GM19035 (cell line): ENCODE data around the gene GATM.

Source experiments
- ATAC-seq: cut with Tn5 transposase; IDR thresholded peaks from one replicate; pipeline ENCODE4 v1.9.1; 2021; ENCODE audit not compliant: unreplicated experiment

Gene GATM

DNA sequence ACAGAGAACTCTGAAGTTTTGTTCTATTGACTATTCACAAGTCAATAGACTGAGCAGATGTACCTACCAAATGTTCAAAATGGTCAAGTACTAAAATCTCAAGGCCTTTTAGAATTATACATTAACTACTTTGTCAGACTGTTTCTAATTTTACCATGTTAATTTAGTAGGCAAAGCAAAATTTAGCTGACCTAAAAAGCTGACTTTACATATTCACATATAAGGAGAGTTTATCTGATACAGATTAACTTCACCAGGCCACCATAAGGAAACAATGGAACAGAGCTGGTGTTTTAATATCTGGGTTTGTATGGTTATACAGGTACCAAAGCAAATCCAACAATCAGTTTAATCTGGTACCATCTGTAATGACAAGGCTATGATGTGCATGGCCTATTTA is 15.9 kb downstream of the GATM start:
- ATAC-seq, result no peak

GRCh38 chr15:45361878-45362277 is 16.5 kb downstream of the GATM start:
- ATAC-seq, result no peak

GRCh38 chr15:45355860-45356259 is 22.5 kb downstream of the GATM start:
- no peak for ATAC-seq

DNA sequence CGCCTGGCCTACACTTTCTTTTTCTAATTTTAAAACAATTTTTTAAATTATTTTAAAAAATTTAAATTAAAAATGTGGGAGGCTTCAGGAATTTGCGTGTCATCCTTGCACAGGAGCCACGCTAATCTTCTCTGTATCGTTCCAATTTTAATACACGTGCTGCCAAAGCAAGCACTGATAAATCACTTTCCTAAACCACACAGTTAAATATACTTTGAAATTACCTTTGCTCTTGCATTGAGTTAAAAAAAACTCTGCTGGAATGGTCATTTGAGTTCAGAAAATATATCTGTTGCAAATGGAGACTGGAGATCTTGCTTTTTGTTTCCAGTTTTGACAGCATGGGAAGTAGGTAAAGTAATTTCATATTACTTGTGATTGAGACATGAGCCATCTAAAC is 23.6 kb downstream of the GATM start:
- ATAC-seq, result no peak

DNA sequence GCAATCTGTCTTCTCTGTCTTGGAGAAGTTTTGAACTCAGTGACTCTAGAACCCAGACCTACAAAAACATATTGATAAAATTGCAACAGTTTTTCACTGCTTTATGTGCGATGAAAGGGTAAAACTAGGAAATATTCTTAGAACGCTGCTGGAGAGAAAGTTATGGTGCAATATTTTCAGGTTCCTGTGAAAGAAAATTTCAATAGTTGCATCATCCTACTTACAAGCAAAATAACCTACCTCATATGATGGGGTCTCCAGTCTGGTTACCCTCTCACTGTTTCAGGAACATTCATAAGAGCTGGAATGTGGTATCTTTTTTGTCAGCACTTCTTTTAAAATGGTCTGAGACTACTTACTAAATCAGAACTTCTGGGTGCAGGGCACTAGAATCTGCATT is 27.1 kb downstream of the GATM start:
- no peak for ATAC-seq

DNA sequence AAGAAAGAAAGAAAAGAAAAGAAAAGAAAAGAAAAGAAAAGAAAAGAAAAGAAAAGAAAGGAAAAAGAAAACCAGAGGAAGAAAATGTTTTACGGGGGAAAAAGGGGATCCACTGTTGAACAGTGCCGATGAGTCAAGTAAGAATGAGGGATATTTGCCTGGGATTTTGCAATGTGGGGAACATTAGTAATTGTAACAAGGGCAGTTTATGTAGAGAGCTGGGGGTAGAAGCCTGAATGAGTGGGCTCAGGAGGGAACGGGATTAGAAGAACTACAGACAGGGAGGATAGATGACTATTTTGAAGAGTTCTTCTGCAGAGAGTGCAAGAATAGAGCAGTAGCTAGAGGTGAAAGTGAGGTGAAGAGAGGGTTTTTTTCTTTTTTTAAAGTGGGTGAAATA is 28.7 kb downstream of the GATM start:
- ATAC-seq, result no peak

DNA sequence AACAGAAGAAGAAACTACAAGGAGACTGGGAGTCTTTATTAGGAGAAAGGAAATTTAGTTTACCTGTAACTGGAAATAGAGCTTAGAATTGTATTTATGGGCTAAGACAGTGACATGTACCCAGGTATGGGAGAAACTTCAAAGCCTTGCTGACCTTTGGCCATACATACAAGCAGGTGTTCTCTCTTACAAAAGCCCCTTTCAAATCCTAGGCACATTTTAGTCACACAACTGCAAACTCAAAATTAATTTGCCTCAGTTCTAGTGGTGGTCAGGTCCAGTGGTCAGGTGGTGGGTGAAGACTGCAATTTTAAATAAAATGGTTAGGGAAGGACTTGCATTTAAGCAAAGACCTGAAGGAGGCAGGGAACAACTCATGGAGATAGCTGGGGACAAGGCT is 30.4 kb downstream of the GATM start:
- ATAC-seq, result no peak

DNA sequence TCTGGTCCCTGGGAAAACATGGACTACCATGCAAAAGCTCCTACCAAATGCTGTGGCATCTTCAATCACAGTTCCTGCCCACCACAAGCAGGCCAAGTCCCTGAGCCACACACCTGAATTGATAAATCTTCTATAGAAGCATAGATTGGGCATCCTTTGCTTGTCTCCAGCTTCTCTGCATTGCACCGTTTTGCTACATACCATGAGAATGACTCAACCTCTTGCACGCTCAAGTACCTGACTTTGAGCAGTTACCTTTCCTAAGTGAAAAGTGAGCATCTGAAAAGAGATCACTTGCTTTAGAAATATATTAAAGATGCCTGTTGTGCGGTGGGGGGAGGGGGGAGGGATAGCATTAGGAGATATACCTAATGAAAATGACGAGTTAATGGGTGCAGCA is 31.3 kb downstream of the GATM start:
- ATAC-seq, result no peak

GRCh38 chr15:45346381-45346780 is 32.0 kb downstream of the GATM start:
- ATAC-seq, result no peak

DNA sequence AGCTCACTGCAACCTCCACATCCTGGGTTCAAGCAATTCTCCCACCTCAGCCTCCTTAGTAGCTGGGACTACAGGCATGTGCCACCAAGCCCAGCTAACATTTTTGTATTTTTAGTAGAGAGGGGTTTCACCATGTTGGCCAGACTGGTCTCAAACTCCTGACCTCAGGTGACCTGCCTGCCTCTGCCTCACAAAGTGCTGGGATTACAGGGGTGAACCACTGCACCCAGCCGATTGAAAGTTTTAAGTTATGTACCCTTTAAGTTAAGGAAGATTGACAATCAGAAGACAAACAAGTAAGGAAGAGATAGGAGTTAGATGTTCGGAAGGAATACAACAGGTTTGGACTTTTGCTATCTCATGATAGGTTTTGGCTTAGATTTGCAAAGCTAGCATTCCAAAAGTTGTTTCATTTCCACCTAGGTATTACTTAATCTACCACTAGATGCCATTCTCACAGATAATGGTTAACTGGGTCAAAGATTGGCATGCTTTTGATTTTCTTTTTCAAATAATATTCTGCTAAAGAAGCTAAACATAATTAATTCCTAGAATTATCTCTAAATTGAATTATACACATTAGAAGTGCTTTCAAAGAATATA is 35.0 kb downstream of the GATM start:
- ATAC-seq, result no peak

- ATAC-seq, result no peak
Measured at GRCh38 chr15:45341790-45342189, 36.6 kb downstream of the GATM start.

- ATAC-seq, result no peak
Measured at GRCh38 chr15:45340429-45340828, 37.9 kb downstream of the GATM start.

- ATAC-seq, result no peak
Measured at GRCh38 chr15:45338417-45338816, 39.9 kb downstream of the GATM start.

- no peak for ATAC-seq
Measured at GRCh38 chr15:45337224-45337623, 41.1 kb downstream of the GATM start.

DNA sequence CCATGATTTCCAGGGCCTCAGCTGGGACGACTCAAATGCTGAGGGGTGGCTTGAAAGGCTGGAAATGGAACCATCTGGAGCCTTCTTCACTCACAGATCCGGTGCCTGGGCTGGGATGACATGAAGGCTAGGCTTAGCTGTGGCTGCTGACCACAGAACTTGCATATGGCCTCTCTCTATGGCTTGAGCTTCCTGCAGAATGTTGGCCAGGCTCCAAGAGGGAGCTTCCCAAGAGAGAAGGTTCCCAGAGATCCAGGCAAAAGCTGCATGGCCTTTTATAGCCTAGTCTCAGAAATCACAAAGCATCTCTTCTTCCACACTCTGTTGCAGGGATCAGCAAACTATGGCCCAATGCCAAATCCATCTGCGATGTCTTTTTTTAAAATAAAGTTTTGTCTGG is 44.8 kb downstream of the GATM start:
- no peak for ATAC-seq

GRCh38 chr15:45332694-45333093 is 45.6 kb downstream of the GATM start:
- ATAC-seq, result no peak

DNA sequence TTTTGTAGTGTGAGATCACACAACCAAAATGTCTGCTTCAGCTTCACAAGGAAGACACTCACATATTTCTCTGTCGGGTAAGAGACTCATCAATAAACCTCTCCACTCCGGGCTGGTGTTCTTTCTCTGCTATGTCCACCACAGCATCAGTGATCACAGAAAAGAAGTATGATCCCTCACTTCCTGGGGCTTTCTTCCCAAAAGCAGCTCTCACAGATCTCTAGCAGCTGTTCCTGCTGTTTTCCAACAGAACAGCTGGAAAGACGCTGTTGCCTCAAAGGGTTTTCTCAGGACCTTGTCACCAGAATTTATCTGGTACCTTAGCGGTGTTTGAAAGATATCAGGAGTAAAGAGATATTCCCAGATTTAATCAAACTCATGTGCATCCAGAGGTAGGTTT is 46.4 kb downstream of the GATM start:
- ATAC-seq, result no peak

- no peak for ATAC-seq
Measured at GRCh38 chr15:45328663-45329062, 49.7 kb downstream of the GATM start.

DNA sequence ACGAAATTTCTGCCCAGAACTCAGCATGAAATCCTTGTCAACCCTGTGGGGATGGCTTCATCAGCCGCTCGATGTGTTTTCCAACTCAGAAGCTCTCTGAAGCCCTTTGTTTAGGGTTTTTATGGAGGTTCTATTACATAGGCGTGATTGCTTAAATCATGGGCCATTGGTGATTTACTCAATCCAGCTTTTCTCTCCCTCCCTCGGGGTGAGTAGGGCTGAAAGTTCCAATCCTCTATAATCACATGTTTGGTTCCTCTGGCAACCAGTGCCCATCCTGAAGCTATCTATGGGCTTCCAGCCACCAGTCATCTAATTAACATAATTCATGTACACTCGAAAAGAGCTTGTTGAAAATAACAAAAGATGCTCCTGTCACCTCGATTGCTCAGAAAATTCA is 51.6 kb downstream of the GATM start:
- ATAC-seq, result no peak

GRCh38 chr15:45326280-45326679 is 52.1 kb downstream of the GATM start:
- no peak for ATAC-seq

GRCh38 chr15:45320581-45321205 is 57.7 kb downstream of the GATM start:
- ATAC-seq, result no peak

DNA sequence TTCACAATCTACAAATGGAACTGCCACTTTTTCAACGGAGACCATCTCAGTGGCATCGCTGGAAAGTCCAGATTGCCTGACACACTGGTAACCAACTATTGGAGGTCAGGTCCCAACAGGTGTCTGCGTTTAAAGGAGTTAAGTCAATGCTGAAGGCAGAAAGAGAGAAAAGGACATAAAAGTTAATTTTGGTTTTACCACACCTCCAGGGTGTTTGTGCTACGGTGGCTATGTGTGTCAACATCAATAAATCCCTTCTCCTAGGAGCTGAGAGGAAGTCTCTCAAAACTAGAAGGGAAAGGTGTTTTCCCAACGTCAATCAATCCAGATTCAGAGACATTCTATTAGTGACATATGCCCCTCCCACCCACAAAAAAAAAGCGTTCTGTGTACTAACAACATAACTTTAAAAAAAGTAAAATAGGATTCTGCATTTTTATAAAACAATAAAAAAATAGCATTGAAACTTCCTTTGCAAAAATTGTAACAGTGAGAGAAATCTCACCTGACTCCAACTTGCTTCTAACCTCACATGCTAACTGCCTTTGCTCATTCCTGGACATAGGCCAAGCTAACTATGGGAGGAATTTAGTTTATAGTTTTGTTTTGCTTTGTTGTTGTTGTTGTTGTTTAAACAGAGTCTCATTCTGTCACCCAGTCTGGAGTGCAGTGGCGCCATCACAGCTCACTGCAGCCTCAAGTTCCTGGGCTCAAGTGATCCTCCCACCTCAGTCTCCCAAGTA is 58.7 kb downstream of the GATM start:
- no peak for ATAC-seq

DNA sequence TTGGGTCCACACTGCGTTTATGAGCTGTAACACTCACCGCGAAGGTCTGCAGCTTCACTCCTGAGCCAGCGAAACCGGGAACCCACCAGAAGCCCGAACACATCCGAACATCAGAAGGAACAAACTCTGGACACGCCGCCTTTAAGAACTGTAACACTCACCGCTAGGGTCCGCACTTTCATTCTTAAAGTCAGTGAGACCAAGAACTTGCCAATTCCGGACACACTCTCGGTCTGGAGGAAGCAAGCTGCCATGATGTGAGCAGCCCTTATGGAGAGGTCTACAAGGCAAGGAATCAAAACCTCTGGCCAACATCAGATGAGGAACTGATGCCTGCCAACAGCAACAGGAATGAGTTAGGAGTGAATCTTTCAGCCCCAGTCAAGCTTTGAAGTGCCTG is 63.4 kb downstream of the GATM start:
- ATAC-seq, result no peak
